Activated CD8-positive, alpha-beta T cell treated with anti-CD3 and anti-CD28 coated beads for 36 hours (primary cell): Measurements from ENCODE around the gene ADGRG4. TPM values are rescaled to one million over a fixed set of nuclear protein-coding genes. Genes with fewer than 3 reads are reported as not detected.

Experiments
- ATAC-seq: fragments of 200-7000 bp; cut with Tn5 transposase; one replicate; pipeline ENCODE4 v1.10.0; 2021; ENCODE audit warnings: mild to moderate bottlenecking, moderate library complexity
- CTCF ChIA-PET: fragments of 350-600 bp; sonication (Branson Sonifier 250); formaldehyde crosslinking; loops from one replicate; lab custom pipeline; 2021; ENCODE audit warnings: antibody characterized with exemption; lab: Charles Lee
- POLR2A ChIA-PET: fragments of 350-600 bp; sonication (Branson Sonifier 250); formaldehyde crosslinking; loops from one replicate; lab custom pipeline; 2021; ENCODE audit warnings: antibody characterized with exemption; lab: Charles Lee
- DNase-seq: peaks from one replicate; pipeline ENCODE4 v3.0.0-alpha.2; 2020
- H3K27ac Mint-ChIP-seq: one replicate; pipeline ENCODE4 v1.8.0; 2021; ENCODE audit warnings: mild to moderate bottlenecking, mixed read lengths
- H3K27me3 Mint-ChIP-seq: one replicate; pipeline ENCODE4 v1.8.0; 2021; ENCODE audit warnings: mixed read lengths
- H3K36me3 Mint-ChIP-seq: one replicate; pipeline ENCODE4 v1.8.0; 2021; ENCODE audit warnings: low read depth, mixed read lengths
- H3K4me1 Mint-ChIP-seq: one replicate; pipeline ENCODE4 v1.8.0; 2021; ENCODE audit warnings: low read depth, mixed read lengths
- H3K4me3 Mint-ChIP-seq: one replicate; pipeline ENCODE4 v1.8.0; 2021; ENCODE audit warnings: mild to moderate bottlenecking, moderate library complexity, mixed read lengths
- H3K9me3 Mint-ChIP-seq: one replicate; pipeline ENCODE4 v1.8.0; 2021; ENCODE audit warnings: mixed read lengths
- CTCF ChIP-seq: fragments of 200-600 bp; IDR thresholded peaks from one replicate; pipeline ENCODE4 v1.8.0; 2022; ENCODE audit warnings: antibody characterized with exemption, mild to moderate bottlenecking
- intact Hi-C: fragments of 100-400 bp; cut with micrococcal nuclease; formaldehyde crosslinking; loops from one replicate; pipeline ENCODE4 v1.10.0; 2022
- total RNA-seq, 2 experiments: library from RNA; stranded (reverse); gene quantifications; one replicate each; pipeline ENCODE4 v1.2.3, GENCODE V29; 2021

The ADGRG4 gene
- total RNA-seq, 2 experiments from 2014 or later = not detected

GRCh38 chrX:136395271-136395670 is 94.5 kb downstream of the ADGRG4 start:
- TF ChIP-seq CTCF = no peak
- no peaks in the 10 kb centered on the region for H3K36me3 Mint-ChIP-seq
- DNase-seq = no peak
- no peak for ATAC-seq
- CTCF ChIA-PET = no interaction called here
- intact Hi-C loops = no loop called here
- no peaks in the 10 kb centered on the region for H3K4me1 Mint-ChIP-seq
- H3K27me3 Mint-ChIP-seq = no peaks in the 10 kb centered on the region
- H3K9me3 Mint-ChIP-seq = no peaks in the 10 kb centered on the region
- H3K4me3 Mint-ChIP-seq = no peak overlapping the region
- POLR2A ChIA-PET = no interaction called here
- no peak overlapping the region for H3K27ac Mint-ChIP-seq

- Mint-ChIP-seq H3K4me1 (no peaks in the 10 kb centered on the region), H3K27me3 (no peaks in the 10 kb centered on the region), H3K27ac (no peak overlapping the region), H3K4me3 (no peak overlapping the region), H3K9me3 (no peaks in the 10 kb centered on the region), H3K36me3 (no peaks in the 10 kb centered on the region)
- no peak for TF ChIP-seq CTCF
- POLR2A ChIA-PET = no interaction called here
- CTCF ChIA-PET = no interaction called here
- intact Hi-C loops = no loop called here
- DNase-seq (no peak), ATAC-seq (no peak)
These were observed 96.2 kb downstream of the ADGRG4 start for GRCh38 chrX:136397001-136397400.

GRCh38 chrX:136405126-136405525 is 104.4 kb downstream of the ADGRG4 start:
- no peak for DNase-seq
- no peak for ATAC-seq
- Mint-ChIP-seq H3K4me1 (no peaks in the 10 kb centered on the region), H3K27me3 (no peaks in the 10 kb centered on the region), H3K27ac (no peak overlapping the region), H3K36me3 (no peaks in the 10 kb centered on the region), H3K9me3 (no peaks in the 10 kb centered on the region), H3K4me3 (no peak overlapping the region)
- intact Hi-C loops = no loop called here
- TF ChIP-seq CTCF = no peak
- ChIA-PET CTCF (no interaction called here), POLR2A (no interaction called here)

- Mint-ChIP-seq H3K4me3 (no peak overlapping the region), H3K27me3 (no peaks in the 10 kb centered on the region), H3K27ac (no peak overlapping the region), H3K4me1 (no peaks in the 10 kb centered on the region), H3K9me3 (no peaks in the 10 kb centered on the region), H3K36me3 (no peaks in the 10 kb centered on the region)
- intact Hi-C loops = no loop called here
- ATAC-seq = no peak
- no peak for DNase-seq
- CTCF ChIA-PET = no interaction called here
- no peak for TF ChIP-seq CTCF
- POLR2A ChIA-PET = no interaction called here
These were observed 117.0 kb downstream of the ADGRG4 start for GRCh38 chrX:136417806-136418205.

- no peak overlapping the region for H3K27ac Mint-ChIP-seq
- no peak for ATAC-seq
- no peaks in the 10 kb centered on the region for H3K4me1 Mint-ChIP-seq
- no peak for TF ChIP-seq CTCF
- no peak overlapping the region for H3K4me3 Mint-ChIP-seq
- no peaks in the 10 kb centered on the region for H3K36me3 Mint-ChIP-seq
- CTCF ChIA-PET = interaction anchor here (1.4 to 2.4 kb wide), 2 partner anchors 21 to 54 kb away, joined by 3 to 6 read pairs; no protein-coding TSS in a partner anchor
- POLR2A ChIA-PET = no interaction called here
- no peak for DNase-seq
- no peaks in the 10 kb centered on the region for H3K9me3 Mint-ChIP-seq
- intact Hi-C loops = no loop called here
- no peaks in the 10 kb centered on the region for H3K27me3 Mint-ChIP-seq
These were observed 120.6 kb downstream of the ADGRG4 start for GRCh38 chrX:136421338-136421737.
